Loucy (cell line): ENCODE data around the gene PAK2.

Experiments
- EZH2phosphoT487 ChIP-seq: fragments of 200-600 bp; IDR thresholded peaks from 2 replicates; pipeline ENCODE4 v1.6.1; 2018; ENCODE audit warnings: antibody characterized with exemption, mild to moderate bottlenecking, moderate library complexity, borderline replicate concordance
- TF ChIP-seq, protein P1 (sequence below): fragments of 200-600 bp; sonication (generic); conservative IDR thresholded peaks from 2 replicates; pipeline ENCODE4 v1.5.1; 2014; ENCODE audit warnings: mild to moderate bottlenecking, antibody characterized with exemption, low read length

DNA sequence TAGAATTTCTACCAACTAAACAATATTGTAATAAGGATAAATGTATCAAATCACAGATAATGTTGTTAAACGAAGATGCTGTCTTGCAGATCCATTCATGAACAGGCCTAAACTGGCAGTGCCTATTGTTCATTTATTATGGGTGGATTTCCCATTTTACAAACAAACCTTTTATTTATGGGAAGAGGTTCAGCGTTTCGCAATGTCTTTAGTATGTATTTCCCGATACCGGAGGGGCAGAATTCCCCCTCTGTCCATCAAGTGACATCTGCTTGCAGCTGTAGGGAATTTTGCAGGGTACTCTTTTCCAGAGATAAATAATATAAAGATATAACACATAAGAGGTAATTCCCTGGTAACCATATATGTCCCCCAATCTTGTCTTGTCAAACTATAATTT is 33.3 kb upstream of the PAK2 start:
- TF ChIP-seq, protein P1, sequence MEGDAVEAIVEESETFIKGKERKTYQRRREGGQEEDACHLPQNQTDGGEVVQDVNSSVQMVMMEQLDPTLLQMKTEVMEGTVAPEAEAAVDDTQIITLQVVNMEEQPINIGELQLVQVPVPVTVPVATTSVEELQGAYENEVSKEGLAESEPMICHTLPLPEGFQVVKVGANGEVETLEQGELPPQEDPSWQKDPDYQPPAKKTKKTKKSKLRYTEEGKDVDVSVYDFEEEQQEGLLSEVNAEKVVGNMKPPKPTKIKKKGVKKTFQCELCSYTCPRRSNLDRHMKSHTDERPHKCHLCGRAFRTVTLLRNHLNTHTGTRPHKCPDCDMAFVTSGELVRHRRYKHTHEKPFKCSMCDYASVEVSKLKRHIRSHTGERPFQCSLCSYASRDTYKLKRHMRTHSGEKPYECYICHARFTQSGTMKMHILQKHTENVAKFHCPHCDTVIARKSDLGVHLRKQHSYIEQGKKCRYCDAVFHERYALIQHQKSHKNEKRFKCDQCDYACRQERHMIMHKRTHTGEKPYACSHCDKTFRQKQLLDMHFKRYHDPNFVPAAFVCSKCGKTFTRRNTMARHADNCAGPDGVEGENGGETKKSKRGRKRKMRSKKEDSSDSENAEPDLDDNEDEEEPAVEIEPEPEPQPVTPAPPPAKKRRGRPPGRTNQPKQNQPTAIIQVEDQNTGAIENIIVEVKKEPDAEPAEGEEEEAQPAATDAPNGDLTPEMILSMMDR = no peak
- no peak for TF ChIP-seq EZH2phosphoT487
